Body of pancreas (tissue), 4 donors: ENCODE measurements around the gene CDK5RAP2. TPM values are rescaled to one million over a fixed set of nuclear protein-coding genes. Genes with fewer than 3 reads are reported as not detected.

ENCODE experiments used
- ATAC-seq: fragments of 150-250 bp; one replicate; pipeline ENCODE4 v1.9.1; 2016
- DNase-seq, 4 donors: peaks; one replicate each; pipeline ENCODE4 v3.0.0-alpha.2; 2019
- H3K27ac ChIP-seq, 4 donors: fragments of 200-600 bp; sonication (generic); 1 replicate in 3 of 4; 2 replicates in 1 of 4; pipeline versions ENCODE4 v1.5.1 to v1.6.1; 2016 to 2019; ENCODE audit warnings: mild to moderate bottlenecking in 1 of 4, mixed read lengths in 1 of 4, moderate library complexity in 1 of 4
- H3K27me3 ChIP-seq, 2 donors: fragments of 200-600 bp; sonication (generic); one replicate each; pipeline ENCODE4 v1.6.0; 2016; ENCODE audit warnings: mild to moderate bottlenecking in 1 of 2
- H3K36me3 ChIP-seq, 2 donors: fragments of 200-600 bp; sonication (generic); replicated peaks in 1 of 2; 2 replicates each; pipeline ENCODE4 v1.5.1; 2016; ENCODE audit warnings: low read depth in 2 of 2; ENCODE audit not compliant: insufficient read depth in 1 of 2
- H3K4me1 ChIP-seq: fragments of 200-600 bp; sonication (generic); one replicate; pipeline ENCODE4 v1.6.0; 2016
- H3K4me3 ChIP-seq, 2 donors: fragments of 200-600 bp; sonication (generic); 1 replicate in 1 of 2; 2 replicates in 1 of 2; pipeline ENCODE4 v1.5.1; 2016 to 2019
- H3K9me3 ChIP-seq, 3 donors: fragments of 200-600 bp; sonication (generic); 1 replicate in 2 of 3; 2 replicates in 1 of 3; pipeline ENCODE4 v1.5.1; 2016
- POLR2A ChIP-seq, 3 donors: fragments of 450-650 bp; IDR thresholded peaks; one replicate each; pipeline ENCODE4 v1.6.1; 2016; ENCODE audit warnings: antibody characterized with exemption in 3 of 3, mild to moderate bottlenecking in 2 of 3
- WGBS, 2 donors: methylation state at CpG; one replicate each; pipeline ENCODE4 v1.1.5; 2017; 5-methylcytosine and 5-hydroxymethylcytosine counted together
- intact Hi-C: fragments of 100-400 bp; cut with DNase I; formaldehyde crosslinking; loops from one replicate; pipeline ENCODE4 v1.15.1; 2023
- total RNA-seq, 2 donors: library from RNA; depleted of rRNA; stranded (reverse); fragments of >200 nt; gene quantifications; one replicate each; pipeline ENCODE4 v1.1.0, GENCODE V29; 2016
- TF ChIP-seq, protein P1 (sequence below), 7 experiments: fragments of 450-650 bp in 4 of 7; fragments of 200-600 bp in 3 of 7; sonication (generic) in 3 of 7; IDR thresholded peaks; one replicate each; pipeline ENCODE4 v1.5.1; 2016 to 2019; ENCODE audit warnings: antibody characterized with exemption in 7 of 7

CDK5RAP2 gene
- total RNA-seq, 2 donors from 2014 or later: 21.5 to 45.5 TPM

DNA sequence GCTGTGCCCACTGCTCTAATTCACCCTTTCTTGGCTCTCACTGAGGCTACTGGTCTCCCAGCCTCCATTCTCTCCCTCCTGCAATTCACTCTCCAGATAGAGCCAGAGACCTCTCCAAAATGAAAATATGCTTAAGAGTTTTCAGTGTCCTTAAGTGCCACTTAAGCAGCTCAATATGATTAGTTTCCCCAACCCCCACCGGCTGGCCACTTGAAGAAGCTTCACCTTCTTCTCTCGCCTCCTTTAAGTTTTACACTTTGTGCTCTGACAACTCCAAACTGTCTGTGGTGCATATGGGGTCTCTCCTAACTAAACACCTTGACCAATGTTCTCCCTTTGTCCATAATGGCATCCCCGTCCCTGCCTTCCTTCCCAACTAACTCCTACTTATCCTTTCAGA, 53.4 kb downstream of the CDK5RAP2 start:
- Histone ChIP-seq H3K27me3 (no peaks in the 10 kb centered on the region), H3K9me3 (no peaks in the 10 kb centered on the region), H3K4me3 (no peak overlapping the region), H3K27ac (no peak overlapping the region), H3K4me1 (no peaks in the 10 kb centered on the region), H3K36me3 (peaks cover 0 to 12% of the 10 kb centered on the region in 2 donors)
- TF ChIP-seq, protein P1, sequence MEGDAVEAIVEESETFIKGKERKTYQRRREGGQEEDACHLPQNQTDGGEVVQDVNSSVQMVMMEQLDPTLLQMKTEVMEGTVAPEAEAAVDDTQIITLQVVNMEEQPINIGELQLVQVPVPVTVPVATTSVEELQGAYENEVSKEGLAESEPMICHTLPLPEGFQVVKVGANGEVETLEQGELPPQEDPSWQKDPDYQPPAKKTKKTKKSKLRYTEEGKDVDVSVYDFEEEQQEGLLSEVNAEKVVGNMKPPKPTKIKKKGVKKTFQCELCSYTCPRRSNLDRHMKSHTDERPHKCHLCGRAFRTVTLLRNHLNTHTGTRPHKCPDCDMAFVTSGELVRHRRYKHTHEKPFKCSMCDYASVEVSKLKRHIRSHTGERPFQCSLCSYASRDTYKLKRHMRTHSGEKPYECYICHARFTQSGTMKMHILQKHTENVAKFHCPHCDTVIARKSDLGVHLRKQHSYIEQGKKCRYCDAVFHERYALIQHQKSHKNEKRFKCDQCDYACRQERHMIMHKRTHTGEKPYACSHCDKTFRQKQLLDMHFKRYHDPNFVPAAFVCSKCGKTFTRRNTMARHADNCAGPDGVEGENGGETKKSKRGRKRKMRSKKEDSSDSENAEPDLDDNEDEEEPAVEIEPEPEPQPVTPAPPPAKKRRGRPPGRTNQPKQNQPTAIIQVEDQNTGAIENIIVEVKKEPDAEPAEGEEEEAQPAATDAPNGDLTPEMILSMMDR (IDR thresholded peaks at IDR 0.05): no peak
- no peak for TF ChIP-seq POLR2A (IDR thresholded peaks at IDR 0.05)
- ATAC-seq (no peak), DNase-seq (no peak)
- 95 to 98% methylated on average over 3 of the region's 3 CpGs for WGBS, 2 donors
- intact Hi-C loops: no loop called here

- ATAC-seq (no peak), DNase-seq (no peak)
- TF ChIP-seq, protein P1 (IDR thresholded peaks at IDR 0.05): no peak
- no peak for TF ChIP-seq POLR2A (IDR thresholded peaks at IDR 0.05)
- Histone ChIP-seq H3K4me1 (no peaks in the 10 kb centered on the region), H3K36me3 (peaks cover 0 to 12% of the 10 kb centered on the region in 2 donors), H3K9me3 (no peaks in the 10 kb centered on the region), H3K4me3 (no peak overlapping the region), H3K27me3 (no peaks in the 10 kb centered on the region), H3K27ac (no peak overlapping the region)
- intact Hi-C loops: no loop called here
- WGBS, 2 donors: 86 to 90% methylated on average over 3 of the region's 3 CpGs
Observed at GRCh38 chr9:120524863-120525262, 55.1 kb downstream of the CDK5RAP2 start.

GRCh38 chr9:120524038-120524437, 55.9 kb downstream of the CDK5RAP2 start:
- DNase-seq: no peak
- WGBS, 2 donors: 97 to 100% methylated on average over 3 of the region's 3 CpGs
- H3K27me3 ChIP-seq: no peaks in the 10 kb centered on the region
- TF ChIP-seq POLR2A (IDR thresholded peaks at IDR 0.05): no peak
- TF ChIP-seq, protein P1 (IDR thresholded peaks at IDR 0.05): no peak
- H3K9me3 ChIP-seq: no peaks in the 10 kb centered on the region
- no peak overlapping the region for H3K4me3 ChIP-seq
- peaks cover 0 to 12% of the 10 kb centered on the region in 2 donors for H3K36me3 ChIP-seq
- no peak overlapping the region for H3K27ac ChIP-seq
- no peak for ATAC-seq
- no peaks in the 10 kb centered on the region for H3K4me1 ChIP-seq
- intact Hi-C loops: no loop called here

GRCh38 chr9:120522558-120522957, 57.4 kb downstream of the CDK5RAP2 start:
- Histone ChIP-seq H3K9me3 (no peaks in the 10 kb centered on the region), H3K4me3 (no peak overlapping the region), H3K27ac (no peak overlapping the region), H3K4me1 (no peaks in the 10 kb centered on the region), H3K36me3 (peaks cover 0 to 7% of the 10 kb centered on the region in 2 donors), H3K27me3 (no peaks in the 10 kb centered on the region)
- TF ChIP-seq POLR2A (IDR thresholded peaks at IDR 0.05): no peak
- TF ChIP-seq, protein P1 (IDR thresholded peaks at IDR 0.05): no peak
- no peak for ATAC-seq
- intact Hi-C loops: no loop called here
- DNase-seq: peak in 1 of 4 donors; percentile 9
- WGBS, 2 donors: 93 to 100% methylated on average over 1 of the region's 1 CpG

DNA sequence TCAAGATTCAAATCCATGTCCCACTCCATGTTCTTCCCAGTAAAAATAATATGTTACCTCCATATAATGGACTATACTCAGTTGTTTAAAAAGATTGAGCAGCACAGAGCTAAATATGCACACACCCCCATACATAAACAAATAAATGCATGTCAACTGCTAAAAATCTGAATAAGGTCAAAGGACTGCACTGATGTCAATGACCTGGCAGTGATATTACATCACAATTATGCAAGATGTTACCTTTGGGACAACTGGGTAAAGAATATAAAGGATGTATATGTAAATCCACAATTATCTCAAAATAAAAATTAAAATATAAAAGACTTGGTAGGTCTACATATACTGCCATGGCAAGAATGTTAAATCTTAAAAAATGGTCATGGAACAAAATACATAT, 57.9 kb downstream of the CDK5RAP2 start:
- Histone ChIP-seq H3K4me1 (no peaks in the 10 kb centered on the region), H3K36me3 (peaks cover 0 to 7% of the 10 kb centered on the region in 2 donors), H3K27ac (no peak overlapping the region), H3K9me3 (no peaks in the 10 kb centered on the region), H3K27me3 (no peaks in the 10 kb centered on the region), H3K4me3 (no peak overlapping the region)
- ATAC-seq: no peak
- TF ChIP-seq POLR2A (IDR thresholded peaks at IDR 0.05): no peak
- TF ChIP-seq, protein P1 (IDR thresholded peaks at IDR 0.05): no peak
- intact Hi-C loops: no loop called here
- DNase-seq: no peak
